SK-N-SH (cell line): ENCODE data around the gene SUCLG2. TPM values are rescaled to one million over a fixed set of nuclear protein-coding genes. Genes with fewer than 3 reads are reported as not detected.

ENCODE experiments used
- CTCF ChIA-PET: fragments of 300-600, 350-600 bp; formaldehyde crosslinking; extraction: SDS; loops from one replicate; lab custom pipeline; 2021; lab: Yijun Ruan, JAX
- POLR2A ChIA-PET: fragments of 350-600 bp; sonication (Branson Sonifier 250); formaldehyde crosslinking; extraction: SDS; loops from one replicate; lab custom pipeline; 2020; ENCODE audit warnings: antibody characterized with exemption, inconsistent platforms; lab: Yijun Ruan, JAX
- DNase-seq: peaks from one replicate; pipeline ENCODE4 v3.0.0; 2012
- H2AFZ ChIP-seq: fragments of 200-600 bp; sonication (generic); 2 replicates; pipeline ENCODE4 v1.8.1; 2016; ENCODE audit warnings: antibody characterized with exemption, mild to moderate bottlenecking, low read depth
- H3F3A ChIP-seq: fragments of 200-600 bp; sonication (generic); replicated peaks from 2 replicates; pipeline ENCODE3; 2016; ENCODE audit warnings: antibody characterized with exemption, mild to moderate bottlenecking; ENCODE audit not compliant: insufficient read depth
- H3K27ac ChIP-seq, 2 experiments: fragments of 200-500 bp in 1 of 2; fragments of 200-600 bp in 1 of 2; sonication (Bioruptor generic) in 1 of 2; sonication (generic), shearing (Covaris generic) in 1 of 2; 2 replicates each; pipeline versions ENCODE4 v1.5.1 to v1.6.1; 2014 to 2016; ENCODE audit warnings: low read depth in 2 of 2, inconsistent platforms in 1 of 2, low read length in 1 of 2, mild to moderate bottlenecking in 1 of 2, mixed read lengths in 1 of 2
- H3K27me3 ChIP-seq: fragments of 200-600 bp; sonication (generic), shearing (Covaris generic); 2 replicates; pipeline ENCODE4 v1.6.1; 2016; ENCODE audit warnings: mixed run types; ENCODE audit not compliant: insufficient read depth
- H3K36me3 ChIP-seq, 2 experiments: fragments of 200-500 bp in 1 of 2; fragments of 200-600 bp in 1 of 2; sonication (Bioruptor generic) in 1 of 2; sonication (generic) in 1 of 2; replicated peaks in 1 of 2; 2 replicates each; pipeline versions ENCODE3 to v1.5.1; 2014 to 2016; ENCODE audit warnings: low read length in 1 of 2, mild to moderate bottlenecking in 1 of 2; ENCODE audit not compliant: insufficient read depth in 2 of 2, control insufficient read depth in 1 of 2
- H3K4me1 ChIP-seq, 2 experiments: fragments of 200-500 bp in 1 of 2; fragments of 200-600 bp in 1 of 2; sonication (Bioruptor generic) in 1 of 2; sonication (generic), shearing (Covaris generic) in 1 of 2; 2 replicates each; pipeline versions ENCODE4 v1.5.1 to v1.6.1; 2014 to 2016; ENCODE audit warnings: low read depth in 1 of 2, low read length in 1 of 2, mixed run types in 1 of 2; ENCODE audit not compliant: insufficient read depth in 2 of 2, control insufficient read depth in 1 of 2
- H3K4me2 ChIP-seq: fragments of 200-600 bp; sonication (generic), shearing (Covaris generic); 2 replicates; pipeline ENCODE4 v1.6.1; 2017; ENCODE audit warnings: mixed run types
- H3K4me3 ChIP-seq, 2 experiments: fragments of 200-500 bp in 1 of 2; fragments of 200-600 bp in 1 of 2; sonication (Bioruptor generic) in 1 of 2; sonication (generic), shearing (Covaris generic) in 1 of 2; 2 replicates each; pipeline versions ENCODE4 v1.5.1 to v1.8.1; 2014 to 2016; ENCODE audit warnings: low read depth in 2 of 2, inconsistent platforms in 1 of 2, low read length in 1 of 2, mild to moderate bottlenecking in 1 of 2, mixed read lengths in 1 of 2, moderate library complexity in 1 of 2
- H3K79me2 ChIP-seq: fragments of 200-600 bp; sonication (generic); 2 replicates; pipeline ENCODE4 v1.8.1; 2017; ENCODE audit warnings: mild to moderate bottlenecking; ENCODE audit not compliant: insufficient read depth
- H3K9ac ChIP-seq: fragments of 200-600 bp; sonication (generic); 2 replicates; pipeline ENCODE4 v1.6.1; 2017; ENCODE audit warnings: mixed run types
- H3K9me2 ChIP-seq: fragments of 200-600 bp; sonication (generic); 2 replicates; pipeline ENCODE4 v1.6.1; 2017; ENCODE audit warnings: mixed run types
- H3K9me3 ChIP-seq: fragments of 200-600 bp; sonication (generic); 2 replicates; pipeline ENCODE4 v1.6.1; 2017; ENCODE audit warnings: mixed run types, mild to moderate bottlenecking, moderate library complexity
- H4K20me1 ChIP-seq: fragments of 200-600 bp; sonication (generic); 2 replicates; pipeline ENCODE4 v1.6.1; 2017; ENCODE audit warnings: mild to moderate bottlenecking, mixed run types; ENCODE audit not compliant: insufficient read depth
- ELF1 ChIP-seq: IDR thresholded peaks from 2 replicates; pipeline ENCODE4 v1.4.0; 2012
- EP300 ChIP-seq, 2 experiments: IDR thresholded peaks; 2 replicates each; pipeline versions ENCODE4 v1.4.0 to v1.6.1; 2012; ENCODE audit warnings: borderline replicate concordance in 1 of 2, low read depth in 1 of 2, low read length in 1 of 2
- EZH2phosphoT487 ChIP-seq: fragments of 200-600 bp; sonication (generic); IDR thresholded peaks from 2 replicates; pipeline ENCODE4 v1.6.1; 2017; ENCODE audit warnings: low read depth, mixed run types, mild to moderate bottlenecking, antibody characterized with exemption, moderate library complexity, borderline replicate concordance
- FOXJ3 ChIP-seq: sonication (generic); formaldehyde crosslinking; IDR thresholded peaks from 2 replicates; pipeline ENCODE4 v1.5.1; 2020; ENCODE audit warnings: mild to moderate bottlenecking, missing genetic modification reagents
- JUND ChIP-seq: IDR thresholded peaks from 2 replicates; pipeline ENCODE4 v1.4.0; 2012
- MEF2A ChIP-seq: IDR thresholded peaks from 2 replicates; pipeline ENCODE4 v1.4.0; 2012; ENCODE audit warnings: low read depth, borderline replicate concordance
- MXI1 ChIP-seq: IDR thresholded peaks from 2 replicates; pipeline ENCODE4 v1.6.1; 2012; ENCODE audit warnings: mild to moderate bottlenecking, low read depth, low read length, improper control_type of control experiment
- NRF1 ChIP-seq: IDR thresholded peaks from 2 replicates; pipeline ENCODE4 v1.6.1; 2012; ENCODE audit warnings: low read depth, mild to moderate bottlenecking, low read length
- POLR2AphosphoS5 ChIP-seq: IDR thresholded peaks from 2 replicates; pipeline ENCODE4 v1.6.1; 2012; ENCODE audit warnings: low read depth, low read length
- RCOR1 ChIP-seq: fragments of 150-350 bp; IDR thresholded peaks from 2 replicates; pipeline ENCODE4 v1.6.1; 2017; ENCODE audit warnings: antibody characterized with exemption, low read length
- RXRA ChIP-seq: IDR thresholded peaks from 2 replicates; pipeline ENCODE4 v1.4.0; 2012; ENCODE audit warnings: low read depth, mild to moderate bottlenecking, borderline replicate concordance
- SIN3A ChIP-seq: IDR thresholded peaks from 2 replicates; pipeline ENCODE4 v1.6.1; 2012; ENCODE audit warnings: low read depth, mild to moderate bottlenecking, low read length, moderate library complexity, borderline replicate concordance
- SMC3 ChIP-seq: IDR thresholded peaks from 2 replicates; pipeline ENCODE4 v1.6.1; 2012; ENCODE audit warnings: low read depth, low read length, improper control_type of control experiment
- TAF1 ChIP-seq: IDR thresholded peaks from 2 replicates; pipeline ENCODE4 v1.6.1; 2012; ENCODE audit warnings: low read depth, mild to moderate bottlenecking, low read length, moderate library complexity, borderline replicate concordance
- TEAD4 ChIP-seq: IDR thresholded peaks from 2 replicates; pipeline ENCODE4 v1.4.0; 2012; ENCODE audit warnings: mild to moderate bottlenecking, borderline replicate concordance; ENCODE audit not compliant: insufficient read depth
- YY1 ChIP-seq: IDR thresholded peaks from 2 replicates; pipeline ENCODE4 v1.4.0; 2012; ENCODE audit warnings: low read depth, mild to moderate bottlenecking
- WGBS: methylation state at CpG from one replicate; pipeline ENCODE4 v1.1.6; 2017; ENCODE audit warnings: low lambda C conversion rate; 5-methylcytosine and 5-hydroxymethylcytosine counted together
- polyA plus RNA-seq, 3 experiments: library from polyadenylated mRNA; depleted of rRNA; stranded (reverse); fragments of >200 nt; gene quantifications; 2 replicates each; pipeline ENCODE4 v1.2.3, GENCODE V29; 2012
- TF ChIP-seq, protein P1 (sequence below): fragments of 150-350 bp; IDR thresholded peaks from 2 replicates; pipeline ENCODE4 v1.6.1; 2016; ENCODE audit warnings: mild to moderate bottlenecking, low read depth, low read length
- TF ChIP-seq, protein P2 (sequence below): IDR thresholded peaks from 2 replicates; pipeline ENCODE4; 2012
- TF ChIP-seq, protein P3 (sequence below): IDR thresholded peaks from 2 replicates; pipeline ENCODE4 v1.4.0; 2012; ENCODE audit warnings: low read depth

Gene SUCLG2
- polyA plus RNA-seq, 1 of the 3 experiments (the other 2 are of a cell fraction) = 20.2 TPM

DNA sequence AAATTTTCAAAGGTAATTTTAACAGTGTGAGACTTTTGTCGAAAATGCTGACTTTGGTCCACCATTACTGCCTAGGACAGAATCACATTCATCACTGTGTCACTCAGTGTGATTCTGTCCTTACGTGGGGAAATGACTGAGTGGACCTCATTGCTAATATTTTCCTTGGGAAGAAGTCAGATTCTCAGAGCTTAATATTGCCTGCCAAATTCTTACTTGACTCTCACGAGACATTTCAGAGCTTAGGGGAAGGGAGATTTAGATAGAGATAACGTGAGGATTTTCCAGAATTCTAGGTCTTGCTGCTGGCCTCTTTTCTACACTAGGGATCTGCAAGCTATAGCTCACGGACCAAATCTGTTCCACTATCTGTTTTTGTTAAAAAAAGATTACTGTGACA lies 270.4 kb downstream of the SUCLG2 start:
- Histone ChIP-seq H4K20me1 (no peaks in the 10 kb centered on the region), H2AFZ (no peak overlapping the region), H3K79me2 (no peaks in the 10 kb centered on the region), H3K27me3 (no peaks in the 10 kb centered on the region), H3K4me2 (no peak overlapping the region), H3K9ac (no peak overlapping the region), H3K36me3 (no peaks in the 10 kb centered on the region), H3K27ac (no peak overlapping the region), H3K9me2 (no peaks in the 10 kb centered on the region), H3F3A (no peaks in the 10 kb centered on the region), H3K4me3 (no peak overlapping the region), H3K9me3 (no peaks in the 10 kb centered on the region), H3K4me1 (no peaks in the 10 kb centered on the region)
- no peak for DNase-seq
- POLR2A ChIA-PET = interaction anchor here (0.6 kb wide), 1 partner anchor 872 kb away, joined by 3 read pairs; no protein-coding TSS in a partner anchor
- 88% methylated on average over 5 of the region's 5 CpGs for WGBS
- CTCF ChIA-PET = interaction anchor here (0.6 to 12.0 kb wide), 29 partner anchors 13 to 1510 kb away, joined by 3 to 159 read pairs (median 4); partner anchors contain the start of gene SUCLG2
- TF ChIP-seq MXI1 (no peak), RCOR1 (no peak), SIN3A (no peak), TAF1 (no peak), EP300 (IDR thresholded peaks at IDR 0.05; ENCODE audit: borderline replicate concordance in 1 of 2, low read depth in 1 of 2, low read length in 1 of 2) (no peak), YY1 (no peak), TEAD4 (no peak), JUND (no peak), ELF1 (no peak), EZH2phosphoT487 (no peak), SMC3 (no peak), RXRA (no peak), MEF2A (no peak), NRF1 (no peak), FOXJ3 (CRISPR knock-in tag) (no peak), POLR2AphosphoS5 (no peak)
- TF ChIP-seq, protein P1, sequence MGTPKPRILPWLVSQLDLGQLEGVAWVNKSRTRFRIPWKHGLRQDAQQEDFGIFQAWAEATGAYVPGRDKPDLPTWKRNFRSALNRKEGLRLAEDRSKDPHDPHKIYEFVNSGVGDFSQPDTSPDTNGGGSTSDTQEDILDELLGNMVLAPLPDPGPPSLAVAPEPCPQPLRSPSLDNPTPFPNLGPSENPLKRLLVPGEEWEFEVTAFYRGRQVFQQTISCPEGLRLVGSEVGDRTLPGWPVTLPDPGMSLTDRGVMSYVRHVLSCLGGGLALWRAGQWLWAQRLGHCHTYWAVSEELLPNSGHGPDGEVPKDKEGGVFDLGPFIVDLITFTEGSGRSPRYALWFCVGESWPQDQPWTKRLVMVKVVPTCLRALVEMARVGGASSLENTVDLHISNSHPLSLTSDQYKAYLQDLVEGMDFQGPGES = no peak
- TF ChIP-seq, protein P2, sequence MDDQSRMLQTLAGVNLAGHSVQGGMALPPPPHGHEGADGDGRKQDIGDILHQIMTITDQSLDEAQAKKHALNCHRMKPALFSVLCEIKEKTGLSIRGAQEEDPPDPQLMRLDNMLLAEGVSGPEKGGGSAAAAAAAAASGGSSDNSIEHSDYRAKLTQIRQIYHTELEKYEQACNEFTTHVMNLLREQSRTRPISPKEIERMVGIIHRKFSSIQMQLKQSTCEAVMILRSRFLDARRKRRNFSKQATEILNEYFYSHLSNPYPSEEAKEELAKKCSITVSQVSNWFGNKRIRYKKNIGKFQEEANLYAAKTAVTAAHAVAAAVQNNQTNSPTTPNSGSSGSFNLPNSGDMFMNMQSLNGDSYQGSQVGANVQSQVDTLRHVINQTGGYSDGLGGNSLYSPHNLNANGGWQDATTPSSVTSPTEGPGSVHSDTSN = no peak
- TF ChIP-seq, protein P3, sequence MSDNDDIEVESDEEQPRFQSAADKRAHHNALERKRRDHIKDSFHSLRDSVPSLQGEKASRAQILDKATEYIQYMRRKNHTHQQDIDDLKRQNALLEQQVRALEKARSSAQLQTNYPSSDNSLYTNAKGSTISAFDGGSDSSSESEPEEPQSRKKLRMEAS = no peak
